ENCODE results near the gene LIMS2. TPM values are rescaled to one million over a fixed set of nuclear protein-coding genes. Genes with fewer than 3 reads are reported as not detected.

The LIMS2 gene
- total and polyA plus RNA-seq, 2 of the 8 experiments (the other 6 are each of a cell fraction or from before 2014, with no cell fraction given), result 3.3 to 4.8 TPM

DNA sequence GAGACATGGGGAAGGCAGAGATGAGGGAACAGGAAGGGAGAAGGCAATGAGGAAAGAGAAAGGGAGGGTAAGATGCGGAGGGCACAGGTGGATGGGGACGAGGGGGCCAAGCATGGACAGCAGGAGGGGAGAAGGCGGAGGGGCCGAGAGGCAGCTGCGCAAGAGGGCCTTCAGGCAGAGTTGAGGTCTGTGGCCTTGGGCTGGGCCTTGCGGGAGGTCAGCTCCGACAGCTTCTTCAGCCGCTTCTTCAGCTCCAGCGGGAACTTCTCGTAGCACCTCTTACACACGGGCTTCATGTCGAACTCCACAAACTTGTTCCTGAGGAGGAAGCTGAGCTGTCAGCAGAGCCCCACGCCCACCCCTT lies 36.2 kb downstream of the LIMS2 start:
- DNase-seq (ENCODE audit: low read depth in 1 of 2, low spot score in 2 of 2) (no peak), FAIRE-seq (no peak)
- no peaks in the 10 kb centered on the region for H3K23me2 ChIP-seq (ENCODE audit: low read depth, low read length)
- H3K4me3 ChIP-seq (ENCODE audit: extremely low read depth in 1 of 4, insufficient read depth in 2 of 4, low read depth in 3 of 4, low read length in 4 of 4), result no peak overlapping the region
- no peak overlapping the region for H2BK120ac ChIP-seq (replicated peaks; ENCODE audit: low read depth, low read length)
- H3K9ac ChIP-seq (replicated peaks in 1 of 4; ENCODE audit: extremely low read depth in 1 of 4, low read depth in 3 of 4, low read length in 3 of 4), result no peak overlapping the region
- CTCF ChIA-PET (ENCODE audit: partially characterized antibody), result interaction anchor here (0.6 to 9.8 kb wide), 16 partner anchors 12 to 345 kb away, joined by 3 to 114 read pairs (median 4); partner anchors contain the start of gene ERCC3
- peak overlapping the region; percentile 66; the same call in 1 of the 2 replicates for H2BK15ac ChIP-seq (ENCODE audit: low read length)
- 0 out of 2 replicates have a peak overlapping the region, but pooled peaks have one; percentile 49 for H2AK5ac ChIP-seq (ENCODE audit: low read depth, low read length)
- H3K27me3 ChIP-seq (replicated peaks in 1 of 4; ENCODE audit: control insufficient read depth in 3 of 4, extremely low read depth in 1 of 4, insufficient read depth in 3 of 4, low read length in 3 of 4), result no peaks in the 10 kb centered on the region
- H3K18ac ChIP-seq (ENCODE audit: extremely low read depth, low read length), result peak overlapping the region; percentile 36; the same call in 1 of the 2 replicates
- H3K23ac ChIP-seq (ENCODE audit: insufficient read length), result no peak overlapping the region
- no peaks in the 10 kb centered on the region for H3K9me3 ChIP-seq (ENCODE audit: insufficient read depth in 2 of 2, low read depth in 1 of 2, low read length in 1 of 2)
- no peak overlapping the region for H2AFZ ChIP-seq (ENCODE audit: low read length)
- H3K79me2 ChIP-seq (ENCODE audit: control insufficient read depth in 1 of 2, insufficient read depth in 2 of 2, low read length in 2 of 2), result no peaks in the 10 kb centered on the region
- H2BK12ac ChIP-seq (ENCODE audit: low read depth, low read length), result peak overlapping the region; percentile 98; the same call in 1 of the 2 replicates
- H3K56ac ChIP-seq (replicated peaks; ENCODE audit: insufficient read length, low read depth, low read length), result no peak overlapping the region
- H4K5ac ChIP-seq (ENCODE audit: insufficient read length, low read depth, low read length), result no peak overlapping the region
- H3K4me2 ChIP-seq (ENCODE audit: insufficient read depth in 1 of 2, low read depth in 2 of 2, low read length in 2 of 2), result no peak overlapping the region
- WGBS, 2 experiments (ENCODE audit: extremely low coverage in 1 of 2, insufficient coverage in 1 of 2, insufficient read length in 1 of 2, insufficient replicate concordance in 2 of 2, low coverage in 1 of 2, low lambda C conversion rate in 2 of 2, missing lambda C conversion rate in 1 of 2), result 92% methylated on average over 11 of the region's 13 CpGs; no CpG with 5 or more reads in 1 of the 2 experiments
- peak overlapping the region; percentile 47 for H2BK5ac ChIP-seq (ENCODE audit: low read depth, low read length)
- no peak overlapping the region for H2BK20ac ChIP-seq (ENCODE audit: low read length)
- H4K20me1 ChIP-seq (replicated peaks in 1 of 2; ENCODE audit: control insufficient read depth in 1 of 2, insufficient read depth in 2 of 2, low read length in 2 of 2), result no peaks in the 10 kb centered on the region
- H3K27ac ChIP-seq (ENCODE audit: low read depth, low read length), result no peak overlapping the region
- no peaks in the 10 kb centered on the region for H3K36me3 ChIP-seq (ENCODE audit: control insufficient read depth in 2 of 4, insufficient read depth in 4 of 4, low read length in 3 of 4)
- no peak overlapping the region for H3K4ac ChIP-seq (replicated peaks; ENCODE audit: insufficient read length, low read depth, low read length)
- no peak overlapping the region for H3K14ac ChIP-seq (ENCODE audit: insufficient read length)
- peaks cover 0 to 19% (median 7%) of the 10 kb centered on the region in 4 experiments; a peak in 6 of 7 replicates for H3K4me1 ChIP-seq (replicated peaks in 1 of 4; ENCODE audit: control insufficient read depth in 3 of 4, insufficient read depth in 4 of 4, low read length in 3 of 4)
- peak overlapping the region; percentile 91 for H4K91ac ChIP-seq (replicated peaks; ENCODE audit: insufficient read length, low read length)
- POLR2A ChIA-PET (ENCODE audit: partially characterized antibody), result interaction anchor here (1.2 to 3.3 kb wide), 2 partner anchors 52 to 113 kb away, joined by 3 to 10 read pairs; partner anchors contain the start of gene IWS1
- TF ChIP-seq, protein P1, sequence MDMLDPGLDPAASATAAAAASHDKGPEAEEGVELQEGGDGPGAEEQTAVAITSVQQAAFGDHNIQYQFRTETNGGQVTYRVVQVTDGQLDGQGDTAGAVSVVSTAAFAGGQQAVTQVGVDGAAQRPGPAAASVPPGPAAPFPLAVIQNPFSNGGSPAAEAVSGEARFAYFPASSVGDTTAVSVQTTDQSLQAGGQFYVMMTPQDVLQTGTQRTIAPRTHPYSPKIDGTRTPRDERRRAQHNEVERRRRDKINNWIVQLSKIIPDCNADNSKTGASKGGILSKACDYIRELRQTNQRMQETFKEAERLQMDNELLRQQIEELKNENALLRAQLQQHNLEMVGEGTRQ (IDR thresholded peaks at IDR 0.05; ENCODE audit: low read length), result no peak
- TF ChIP-seq GABPA (IDR thresholded peaks at IDR 0.05; ENCODE audit: borderline replicate concordance, insufficient read depth, low read length) (no peak), EGR1 (IDR thresholded peaks at IDR 0.05; ENCODE audit: borderline replicate concordance, low read depth, low read length) (no peak), TBP (IDR thresholded peaks at IDR 0.05; ENCODE audit: low read depth, low read length) (no peak), KDM4A (IDR thresholded peaks at IDR 0.05; ENCODE audit: low read depth, low read length, severe bottlenecking) (no peak), ZNF274 (IDR thresholded peaks at IDR 0.05; ENCODE audit: borderline replicate concordance, extremely low read depth, low read length) (no peak), PHF8 (conservative IDR thresholded peaks at IDR 0.05; ENCODE audit: low read depth, low read length) (no peak), NANOG (IDR thresholded peaks at IDR 0.05; ENCODE audit: insufficient read depth, low read depth, low read length, poor library complexity, severe bottlenecking) (no peak), EP300 (IDR thresholded peaks at IDR 0.05; ENCODE audit: borderline replicate concordance in 1 of 2, low read depth in 2 of 2, low read length in 2 of 2) (no peak), KDM1A (IDR thresholded peaks at IDR 0.05; ENCODE audit: borderline replicate concordance, low read length) (no peak)
- no peak overlapping the region; the same call in 1 of the 2 replicates for H4K8ac ChIP-seq (ENCODE audit: extremely low read depth, insufficient read depth, low read length)
- H3K79me1 ChIP-seq (ENCODE audit: low read depth, low read length), result no peaks in the 10 kb centered on the region
